GM18858 (cell line): ENCODE data around the gene ANKRD13B.

Experiments used
- ATAC-seq: cut with Tn5 transposase; IDR thresholded peaks from one replicate; pipeline ENCODE4 v1.9.1; 2021; ENCODE audit not compliant: unreplicated experiment

The ANKRD13B gene

DNA sequence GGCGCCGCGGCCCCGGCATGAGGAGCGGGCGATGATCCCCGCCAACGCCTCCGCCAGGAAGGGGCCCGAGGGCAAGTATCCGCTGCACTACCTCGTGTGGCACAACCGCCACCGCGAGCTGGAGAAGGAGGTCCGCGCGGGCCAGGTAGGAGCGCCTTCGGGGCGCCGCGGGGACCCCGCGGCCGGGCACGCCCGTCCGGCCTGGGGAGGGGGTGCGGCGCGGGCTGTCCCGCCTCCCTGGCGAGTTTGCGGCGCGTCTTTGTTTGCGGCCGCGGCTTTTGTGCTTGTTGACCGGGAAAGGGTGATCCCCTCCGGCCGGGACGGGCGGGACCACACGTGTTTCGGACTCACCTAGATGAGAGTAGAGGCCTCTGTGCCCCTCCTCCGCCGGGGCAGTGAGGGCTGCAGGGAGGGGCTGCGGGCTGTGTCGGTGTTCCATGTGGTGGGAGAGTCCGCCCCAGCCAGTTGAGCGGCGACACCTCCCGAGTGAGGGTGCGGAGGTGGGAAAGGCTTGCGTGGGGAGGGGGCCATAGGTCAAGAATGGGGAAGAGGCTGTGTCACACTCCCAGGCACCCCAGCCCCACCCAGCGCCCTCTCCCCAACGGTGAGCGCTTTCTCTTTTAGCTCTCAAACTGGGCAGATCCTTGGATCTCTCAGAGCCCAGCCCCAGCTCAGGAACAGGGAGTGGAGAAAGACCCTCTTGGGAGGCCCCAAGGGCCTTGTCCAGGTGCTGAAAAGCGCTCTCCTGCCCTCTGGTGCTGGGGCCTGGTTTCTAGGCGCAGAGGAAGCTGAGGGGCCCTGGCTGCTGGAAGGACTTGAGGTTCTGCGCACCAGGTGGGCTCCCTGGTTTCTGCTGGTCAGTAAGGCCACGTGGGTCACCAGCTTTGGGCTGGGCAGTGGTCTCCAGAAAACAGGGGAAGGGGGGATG is 923 bp downstream of the ANKRD13B start:
- ATAC-seq = no peak

DNA sequence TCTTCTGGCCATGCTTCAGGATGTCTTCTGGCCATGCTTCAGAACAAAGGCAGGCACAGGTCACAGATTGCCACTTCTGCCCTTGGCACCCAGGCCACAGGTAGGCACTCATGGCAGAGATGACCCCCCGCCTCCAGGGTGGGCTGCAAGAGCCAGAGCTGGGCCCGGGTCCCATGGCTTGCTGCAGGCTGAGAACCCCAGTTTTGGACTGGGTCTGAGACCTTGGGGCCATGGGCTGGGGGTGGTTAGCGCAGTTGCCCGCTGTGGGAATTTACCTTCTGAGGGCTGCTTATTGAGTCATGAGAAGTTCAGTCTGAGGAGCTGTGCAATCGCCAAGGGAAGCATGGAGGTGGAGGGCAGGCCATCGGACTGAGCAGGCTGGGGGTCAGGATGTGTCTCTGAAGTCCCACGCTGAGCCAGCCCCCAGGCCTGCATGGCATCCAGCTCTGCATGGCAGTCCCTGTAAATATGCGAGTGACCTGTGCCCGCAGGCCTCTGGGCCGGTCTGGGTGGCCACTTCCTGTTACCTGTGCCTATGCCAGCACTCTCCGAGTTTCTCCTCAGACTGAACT is 1.7 kb downstream of the ANKRD13B start:
- ATAC-seq = no peak

DNA sequence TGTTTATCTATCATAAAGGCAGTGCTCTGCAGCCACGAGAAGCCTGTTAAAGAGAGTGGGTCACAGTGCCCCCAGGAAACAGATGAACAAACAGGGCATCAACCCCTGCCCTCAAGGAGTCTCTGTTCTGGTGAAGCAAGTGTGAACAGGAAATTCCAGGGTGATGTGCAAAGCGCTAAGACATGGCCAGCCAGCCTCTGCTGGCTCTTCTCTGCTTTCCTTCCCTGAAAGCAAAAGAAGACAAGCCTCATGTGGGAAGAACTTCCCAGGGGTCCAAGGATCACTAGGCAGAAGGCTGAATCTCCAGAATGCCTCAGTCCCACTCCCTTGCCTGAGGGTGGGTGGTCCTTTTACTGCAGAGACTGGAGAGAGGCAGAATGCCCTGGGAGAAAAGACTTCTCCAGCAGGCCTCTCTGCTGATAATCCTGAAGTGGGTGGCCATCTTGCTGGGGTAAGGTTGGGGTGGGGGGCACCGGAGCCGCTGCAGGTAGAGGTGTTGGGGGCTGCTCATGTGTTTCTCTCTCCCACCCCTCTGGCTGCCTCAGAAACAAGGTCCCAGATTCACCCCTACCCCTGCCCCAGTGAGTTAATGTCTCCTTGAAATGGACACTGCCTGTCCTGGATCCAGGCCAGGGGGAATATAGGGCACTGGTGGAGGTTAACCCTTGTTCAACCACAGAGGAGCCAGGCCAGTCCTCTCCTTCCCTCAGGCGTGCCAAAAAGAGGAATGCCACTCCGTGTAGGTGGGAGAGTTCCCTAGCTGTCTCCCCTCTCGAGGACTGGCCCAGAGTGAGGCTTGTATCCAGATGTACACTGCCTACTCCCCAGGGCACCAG is 2.4 kb downstream of the ANKRD13B start:
- no peak for ATAC-seq

DNA sequence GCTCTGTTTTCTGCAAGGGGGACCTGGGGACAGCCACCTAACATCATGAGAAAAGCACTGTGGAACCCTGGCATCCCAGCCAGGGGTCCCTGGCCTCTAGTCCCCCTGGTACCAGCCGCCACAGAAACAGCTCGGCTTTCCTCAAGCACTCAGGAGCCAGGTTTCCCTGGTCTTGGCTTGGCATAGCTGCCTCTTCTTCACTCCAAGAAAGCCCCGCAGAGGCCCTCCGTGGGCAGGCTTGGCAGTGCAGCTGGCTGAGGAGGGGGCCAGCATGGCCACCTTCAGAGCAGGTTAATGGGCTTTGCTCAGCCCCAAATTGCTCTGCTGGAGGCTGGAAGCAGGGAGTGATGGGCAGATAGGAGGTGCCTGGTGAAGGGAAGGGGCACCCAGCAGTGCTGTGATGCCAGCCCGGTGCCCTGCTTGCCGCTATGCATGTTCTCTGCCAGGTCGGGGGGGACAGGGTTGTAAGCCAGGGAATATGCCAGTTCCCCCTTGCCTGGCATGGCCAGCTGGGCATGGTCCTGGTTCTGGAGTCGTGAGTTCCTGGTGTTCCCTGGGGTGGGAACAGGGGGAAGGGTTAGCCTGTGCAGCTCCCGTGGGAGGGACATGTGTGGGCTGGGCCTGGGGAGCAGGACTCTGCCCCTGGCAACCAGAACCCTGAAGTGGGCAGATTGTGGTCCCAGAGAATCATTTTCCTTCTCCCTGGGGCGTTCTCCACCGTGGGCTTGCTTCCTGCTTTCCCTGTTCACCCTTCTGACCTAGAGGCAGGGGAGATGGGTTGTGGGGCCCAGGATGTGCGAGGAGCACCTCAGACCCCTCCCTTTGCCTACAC is 3.2 kb downstream of the ANKRD13B start:
- ATAC-seq = no peak

DNA sequence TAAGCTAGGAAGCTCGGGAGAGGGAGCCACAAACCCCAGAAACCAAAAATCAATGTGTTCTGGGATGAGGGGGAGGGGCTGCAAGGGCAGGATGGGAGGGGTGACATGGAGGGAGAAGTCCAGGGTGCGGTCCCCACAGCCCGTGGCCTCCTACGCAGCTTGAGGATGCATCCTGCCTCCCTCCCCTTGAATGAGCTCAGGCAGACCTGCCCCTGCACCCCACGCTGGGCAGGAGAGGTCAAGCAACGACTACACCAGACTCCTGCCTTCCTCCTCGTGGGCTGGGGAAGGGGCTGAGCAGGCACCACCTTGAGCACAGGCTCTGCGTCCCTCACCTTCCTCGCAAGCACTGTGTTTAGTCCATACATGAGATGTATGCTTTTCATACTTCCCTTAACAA is 3.9 kb downstream of the ANKRD13B start:
- ATAC-seq = no peak

DNA sequence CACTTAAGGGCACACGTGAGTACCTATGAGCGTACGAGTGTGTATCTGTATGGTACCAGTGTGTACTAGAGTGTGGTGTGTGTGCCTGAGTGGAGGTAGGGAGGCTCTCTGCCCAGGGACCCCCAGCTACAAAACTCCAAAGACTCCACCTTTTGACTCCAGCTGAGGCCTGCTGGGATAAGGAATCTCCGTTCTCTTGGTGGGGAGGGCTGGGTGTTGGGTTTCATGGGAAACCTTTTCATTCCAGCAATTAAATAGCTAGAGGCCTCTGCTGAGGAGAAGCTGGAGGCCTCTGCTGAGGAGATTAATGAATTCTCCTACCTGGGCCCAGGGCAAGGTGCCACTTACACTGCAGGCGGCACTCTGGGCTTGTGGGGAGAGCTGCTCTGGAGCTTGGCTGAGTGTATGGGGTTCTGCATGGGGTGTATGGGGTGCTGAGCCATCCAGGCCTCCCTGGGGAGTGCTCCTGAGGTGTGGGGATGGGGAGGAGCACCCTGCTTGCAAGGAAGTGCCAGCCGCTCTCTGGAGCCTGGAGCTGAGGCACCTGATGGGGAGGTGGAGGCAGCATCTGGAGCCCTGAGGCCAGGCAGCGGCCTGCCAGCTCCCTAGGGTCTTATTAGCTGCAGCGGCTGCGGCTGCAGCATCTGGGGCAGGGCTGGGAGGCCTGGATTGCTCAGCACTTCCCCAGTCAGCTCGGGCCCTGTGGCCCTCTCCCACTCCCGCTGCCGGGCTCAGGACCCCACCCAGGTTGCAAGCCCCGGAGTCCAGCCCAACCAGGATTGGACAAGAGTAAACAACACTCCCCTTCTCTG is 4.6 kb downstream of the ANKRD13B start:
- ATAC-seq = no peak

DNA sequence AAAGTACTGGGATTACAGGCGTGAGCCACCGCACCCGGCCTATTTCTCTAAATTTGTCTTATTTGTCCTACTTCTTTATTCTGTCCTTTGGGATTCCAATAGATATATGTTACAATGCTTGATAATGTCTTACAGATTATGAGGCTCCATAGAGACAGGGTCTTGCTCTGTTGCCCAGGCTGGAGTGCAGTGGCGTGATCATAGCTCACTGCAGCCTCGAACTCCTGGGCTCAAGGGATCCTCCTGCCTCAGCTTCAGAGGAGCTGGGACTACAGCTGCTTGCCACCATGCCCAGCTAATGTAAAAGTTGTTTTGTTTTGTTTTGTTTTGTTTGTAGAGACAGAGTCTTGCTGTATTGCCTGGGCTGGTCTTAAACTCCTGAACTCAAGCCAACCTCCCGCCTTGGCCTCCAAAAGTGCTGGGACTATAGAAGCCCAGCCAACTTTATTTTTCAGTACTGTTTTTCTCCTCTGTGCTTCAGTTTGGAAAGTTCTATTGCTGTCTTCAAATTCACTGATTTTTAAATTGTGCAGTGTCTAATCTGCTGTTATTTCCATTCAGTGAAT is 10.3 kb downstream of the ANKRD13B start:
- no peak for ATAC-seq

DNA sequence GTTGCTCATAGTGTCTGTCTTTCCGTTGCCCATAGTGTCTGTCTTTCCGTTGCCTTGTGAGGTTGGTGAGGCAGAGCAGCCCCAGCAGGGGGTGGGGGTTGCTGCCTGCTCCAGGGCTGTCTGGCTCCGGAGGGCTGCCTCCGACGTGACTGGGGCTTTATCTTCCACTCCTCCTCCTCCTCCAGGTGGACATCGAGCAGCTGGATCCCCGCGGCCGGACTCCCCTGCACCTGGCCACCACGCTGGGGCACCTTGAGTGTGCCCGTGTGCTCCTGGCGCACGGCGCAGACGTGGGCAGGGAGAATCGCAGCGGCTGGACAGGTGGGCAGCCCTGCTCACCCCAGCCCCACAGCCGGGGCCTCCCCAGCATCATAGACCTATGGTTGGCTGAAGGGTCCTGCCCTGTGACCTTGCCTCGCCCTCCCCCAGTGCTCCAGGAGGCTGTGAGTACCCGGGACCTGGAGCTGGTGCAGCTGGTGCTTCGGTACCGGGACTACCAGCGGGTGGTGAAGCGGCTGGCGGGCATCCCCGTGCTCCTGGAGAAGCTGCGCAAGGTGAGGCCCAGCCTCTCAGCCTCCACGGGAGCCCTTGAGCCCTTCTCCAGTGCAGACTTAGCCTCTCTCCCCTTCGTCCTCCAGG is 14.7 kb downstream of the ANKRD13B start:
- no peak for ATAC-seq

DNA sequence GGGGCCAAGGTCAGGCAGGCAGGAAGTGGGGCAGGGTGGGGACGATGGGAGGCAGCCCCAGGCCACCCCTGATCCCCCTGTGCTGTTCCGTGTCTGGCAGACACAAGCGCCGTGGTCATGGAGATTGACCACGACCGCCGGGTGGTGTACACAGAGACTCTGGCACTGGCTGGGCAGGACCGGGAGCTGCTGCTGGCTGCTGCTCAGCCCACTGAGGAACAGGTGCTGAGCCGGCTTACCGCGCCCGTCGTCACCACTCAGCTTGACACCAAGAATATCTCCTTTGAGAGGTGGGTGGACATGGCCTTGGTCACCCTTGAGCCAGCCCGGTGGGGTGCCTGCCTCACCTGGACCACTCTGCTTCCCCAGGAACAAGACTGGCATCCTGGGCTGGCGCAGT is 16.1 kb downstream of the ANKRD13B start:
- no peak for ATAC-seq

DNA sequence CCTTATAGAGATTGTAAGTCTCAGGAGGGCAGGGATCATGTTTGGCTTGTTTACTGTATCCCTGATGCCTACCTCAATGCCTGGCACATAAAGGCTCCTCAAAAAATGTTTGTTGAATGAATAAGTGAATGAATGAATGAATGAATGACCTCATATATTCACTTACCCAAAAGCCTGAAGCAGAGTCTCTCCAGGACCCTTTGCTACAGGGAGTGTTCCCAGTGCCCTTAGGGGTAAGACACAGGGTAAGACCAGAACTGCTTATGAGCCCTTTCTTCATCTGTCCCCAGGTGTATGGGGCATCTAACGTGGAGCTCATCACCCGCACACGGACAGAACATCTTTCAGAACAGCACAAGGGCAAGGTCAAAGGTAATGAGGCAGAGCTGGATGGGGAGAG is 17.5 kb downstream of the ANKRD13B start:
- ATAC-seq = no peak

DNA sequence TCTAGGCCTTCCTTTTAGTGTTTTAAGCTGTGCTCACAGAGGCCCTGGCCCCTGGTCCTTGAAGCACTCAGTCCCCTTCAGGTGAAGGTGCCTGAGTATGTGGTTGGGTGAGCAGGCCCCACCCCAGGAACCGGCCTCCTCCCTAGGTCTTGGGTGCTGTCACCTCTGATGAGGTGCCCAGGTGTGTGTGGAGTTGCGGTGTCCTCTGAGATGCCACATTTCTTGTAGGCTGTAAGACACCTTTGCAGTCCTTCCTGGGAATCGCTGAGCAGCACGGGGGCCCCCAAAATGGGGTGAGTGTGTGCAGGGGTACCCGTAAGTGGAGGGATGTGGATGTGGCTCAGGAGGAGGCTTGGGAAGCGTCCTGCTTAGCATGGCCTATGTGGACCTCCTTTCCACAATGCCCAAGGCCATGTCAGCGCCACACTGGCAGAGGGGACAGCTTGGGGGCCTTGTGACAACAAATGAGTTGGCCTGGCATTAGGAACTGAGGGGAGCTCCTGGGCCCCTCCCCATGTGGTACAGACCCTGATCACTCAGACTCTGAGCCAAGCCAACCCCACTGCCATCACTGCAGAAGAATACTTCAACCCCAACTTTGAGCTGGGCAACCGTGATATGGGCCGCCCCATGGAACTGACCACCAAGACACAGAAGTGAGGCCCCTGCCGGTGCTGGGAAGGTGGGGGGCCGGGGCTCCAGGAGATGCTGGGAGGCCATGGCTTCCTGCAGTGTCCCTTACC is 18.6 kb downstream of the ANKRD13B start:
- no peak for ATAC-seq

DNA sequence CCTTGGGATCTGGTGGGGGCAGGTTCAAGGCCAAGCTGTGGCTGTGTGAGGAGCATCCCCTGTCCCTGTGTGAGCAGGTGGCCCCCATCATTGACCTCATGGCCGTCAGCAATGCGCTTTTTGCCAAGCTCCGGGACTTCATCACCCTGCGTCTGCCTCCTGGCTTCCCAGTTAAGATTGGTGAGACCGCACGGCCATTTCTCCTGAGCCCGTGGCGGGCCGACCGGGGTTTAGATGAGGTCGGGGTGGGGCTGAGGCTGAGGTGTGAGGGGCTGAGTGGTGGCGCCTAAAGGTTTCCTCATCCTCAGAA is 19.1 kb downstream of the ANKRD13B start:
- no peak for ATAC-seq

DNA sequence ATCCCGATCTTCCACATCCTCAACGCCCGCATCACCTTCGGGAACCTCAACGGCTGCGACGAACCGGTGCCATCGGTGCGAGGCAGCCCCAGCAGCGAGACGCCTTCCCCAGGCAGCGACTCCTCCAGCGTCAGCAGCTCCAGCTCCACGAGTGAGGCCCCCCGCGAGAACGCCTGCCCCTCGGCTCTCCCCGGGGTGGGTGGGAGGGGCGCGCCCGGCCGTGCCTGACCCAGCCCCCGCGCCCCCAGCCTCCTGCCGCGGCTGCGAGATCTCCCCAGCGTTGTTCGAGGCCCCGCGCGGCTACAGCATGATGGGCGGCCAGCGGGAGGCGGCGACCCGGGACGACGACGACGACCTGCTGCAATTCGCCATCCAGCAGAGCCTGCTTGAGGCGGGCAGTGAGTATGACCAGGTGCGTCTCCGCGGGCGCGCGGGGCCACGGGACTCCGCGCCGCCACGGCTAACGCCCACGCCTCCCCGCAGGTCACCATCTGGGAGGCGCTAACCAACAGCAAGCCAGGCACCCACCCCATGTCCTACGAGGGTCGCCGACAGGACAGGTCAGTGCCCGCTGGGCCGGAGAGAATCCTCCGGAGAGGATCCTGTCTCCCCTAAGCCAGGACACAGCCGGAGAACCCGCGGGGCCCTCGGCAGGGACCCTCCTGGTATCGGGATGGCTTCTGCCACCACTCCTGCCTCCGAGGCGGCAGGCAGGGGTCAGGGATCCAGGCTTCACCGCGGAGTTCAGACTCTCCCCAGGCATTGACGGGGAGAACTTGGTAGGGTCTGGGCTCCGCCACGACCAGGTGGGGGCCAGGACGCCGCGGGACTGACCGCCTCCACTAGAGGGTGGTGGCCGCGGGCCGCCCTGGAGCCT is 19.7 kb downstream of the ANKRD13B start:
- ATAC-seq = no peak

DNA sequence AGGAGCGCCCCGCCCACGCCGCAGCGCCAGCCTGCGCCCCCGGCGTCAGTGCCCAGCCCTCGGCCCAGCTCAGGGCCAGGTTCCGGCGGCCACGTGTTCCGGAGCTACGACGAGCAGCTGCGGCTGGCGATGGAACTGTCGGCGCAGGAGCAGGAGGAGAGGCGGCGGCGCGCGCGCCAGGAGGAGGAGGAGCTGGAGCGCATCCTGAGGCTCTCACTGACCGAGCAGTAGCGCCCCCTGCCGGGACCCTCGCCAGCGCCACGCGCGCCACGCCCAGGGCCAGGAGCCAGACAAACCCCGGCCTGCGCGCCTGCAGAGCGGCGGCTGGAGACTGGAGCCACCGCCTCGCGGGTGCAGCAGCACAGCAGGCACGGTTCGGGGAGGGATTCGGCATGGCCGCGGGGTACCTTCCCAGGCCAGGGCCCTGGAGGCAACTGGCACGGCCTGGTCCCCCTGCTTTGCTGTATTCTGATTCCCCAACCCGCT is 20.5 kb downstream of the ANKRD13B start:
- ATAC-seq = no peak

DNA sequence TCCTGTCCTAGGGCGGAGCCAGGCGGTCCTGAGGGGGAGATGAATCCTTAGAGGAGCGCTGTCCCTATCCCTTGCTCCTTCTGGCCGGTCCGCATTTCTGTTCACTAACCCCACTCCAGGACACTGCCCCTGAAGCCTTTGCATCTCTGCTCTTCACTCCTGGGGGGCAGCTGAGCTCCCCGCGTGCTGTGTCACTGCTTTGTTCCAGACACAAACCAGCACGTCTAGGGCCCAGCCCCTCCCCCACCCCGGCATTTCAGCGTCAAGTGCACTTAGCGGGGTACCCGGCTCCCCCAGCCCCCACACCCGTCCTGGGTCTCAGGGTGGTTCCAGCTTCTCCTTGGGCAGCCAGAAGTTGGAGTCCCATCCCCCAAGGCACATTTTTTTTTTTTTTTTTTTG is 20.9 kb downstream of the ANKRD13B start:
- no peak for ATAC-seq

DNA sequence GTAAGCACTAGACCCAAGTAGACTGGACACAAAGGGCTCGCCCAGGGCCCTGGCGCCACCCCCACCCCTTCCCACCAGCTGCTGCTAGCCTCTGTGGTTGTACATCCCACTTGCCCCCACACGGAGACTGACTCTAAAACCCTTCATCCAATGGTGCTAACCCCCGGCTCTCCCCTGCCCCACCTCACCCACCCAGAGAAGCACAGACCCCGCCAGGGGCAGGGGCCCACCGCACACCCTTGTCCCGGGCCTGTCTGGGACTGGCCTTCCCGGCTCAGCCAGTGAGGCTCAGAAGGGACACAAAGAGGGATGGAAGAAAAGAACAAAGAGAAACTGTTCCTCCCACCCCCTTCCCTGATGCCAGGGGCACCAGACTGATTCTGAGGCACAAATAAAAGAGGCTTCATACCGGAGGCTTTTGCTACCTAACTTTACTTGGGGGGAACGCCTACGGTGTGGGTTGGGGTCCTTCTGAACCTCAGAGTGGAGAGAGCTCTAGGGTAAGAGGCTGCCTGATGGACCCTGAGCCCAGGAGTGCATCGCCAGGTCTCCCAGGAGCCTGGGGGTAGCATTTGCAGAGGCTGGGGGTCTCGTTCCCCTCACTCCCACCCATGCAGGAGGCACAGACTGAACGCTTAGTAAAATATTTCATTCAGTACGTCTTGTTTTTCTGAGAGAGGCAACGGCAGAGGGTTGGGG is 21.6 kb downstream of the ANKRD13B start:
- ATAC-seq = no peak

DNA sequence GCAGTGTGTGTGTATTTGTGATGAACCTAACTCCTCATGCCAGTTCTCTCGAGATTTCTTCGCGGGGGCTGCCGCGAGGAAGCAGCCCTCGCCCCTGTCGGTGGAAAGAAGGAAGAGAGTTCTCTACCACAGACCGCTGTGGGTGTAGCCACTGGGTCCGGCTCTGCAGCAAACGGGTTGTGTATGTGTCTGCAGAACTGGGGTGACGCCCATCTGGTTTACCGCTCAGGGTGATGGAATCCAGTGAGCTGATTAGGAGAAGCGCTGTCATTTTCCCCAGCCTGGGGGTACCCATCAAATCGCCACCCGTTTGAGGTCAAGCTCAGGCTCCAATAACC is 22.1 kb downstream of the ANKRD13B start:
- ATAC-seq = no peak
